ENCODE measurements around the gene SECISBP2. TPM values are rescaled to one million over a fixed set of nuclear protein-coding genes. Genes with fewer than 3 reads are reported as not detected.

SECISBP2 gene
- total RNA-seq, 1 experiment from 2014 or later: 15.7 TPM

- Histone ChIP-seq H3K27ac (ENCODE audit: low read length) (no peak overlapping the region), H3K79me2 (ENCODE audit: low read length) (no peaks in the 10 kb centered on the region), H3K4me2 (ENCODE audit: low read length) (no peak overlapping the region), H3K9me3 (ENCODE audit: low read length) (no peaks in the 10 kb centered on the region), H3F3A (ENCODE audit: low read length, unreplicated experiment) (no peaks in the 10 kb centered on the region), H3K9me2 (replicated peaks; ENCODE audit: low read length) (no peaks in the 10 kb centered on the region), H3K4me3 (ENCODE audit: low read length) (no peak overlapping the region), H3K27me3 (ENCODE audit: low read length) (no peaks in the 10 kb centered on the region), H3K36me3 (ENCODE audit: low read depth, low read length) (no peaks in the 10 kb centered on the region), H3K9ac (ENCODE audit: low read length) (no peak overlapping the region), H2AFZ (ENCODE audit: low read length) (no peak overlapping the region), H4K20me1 (ENCODE audit: low read length) (no peaks in the 10 kb centered on the region), H3K4me1 (ENCODE audit: insufficient read depth, low read length) (no peaks in the 10 kb centered on the region)
- POLR2A ChIA-PET (ENCODE audit: unreplicated experiment): no interaction called here
- BruUV-seq (replicated peaks): no TSS peak
- CTCF ChIA-PET: no interaction called here
- no peak for TF ChIP-seq EZH2 (IDR thresholded peaks at IDR 0.05; ENCODE audit: low read length, unreplicated experiment)
- TF ChIP-seq EZH2phosphoT487 (IDR thresholded peaks at IDR 0.05; ENCODE audit: borderline replicate concordance, low read length): no peak
- TF ChIP-seq, protein P1, sequence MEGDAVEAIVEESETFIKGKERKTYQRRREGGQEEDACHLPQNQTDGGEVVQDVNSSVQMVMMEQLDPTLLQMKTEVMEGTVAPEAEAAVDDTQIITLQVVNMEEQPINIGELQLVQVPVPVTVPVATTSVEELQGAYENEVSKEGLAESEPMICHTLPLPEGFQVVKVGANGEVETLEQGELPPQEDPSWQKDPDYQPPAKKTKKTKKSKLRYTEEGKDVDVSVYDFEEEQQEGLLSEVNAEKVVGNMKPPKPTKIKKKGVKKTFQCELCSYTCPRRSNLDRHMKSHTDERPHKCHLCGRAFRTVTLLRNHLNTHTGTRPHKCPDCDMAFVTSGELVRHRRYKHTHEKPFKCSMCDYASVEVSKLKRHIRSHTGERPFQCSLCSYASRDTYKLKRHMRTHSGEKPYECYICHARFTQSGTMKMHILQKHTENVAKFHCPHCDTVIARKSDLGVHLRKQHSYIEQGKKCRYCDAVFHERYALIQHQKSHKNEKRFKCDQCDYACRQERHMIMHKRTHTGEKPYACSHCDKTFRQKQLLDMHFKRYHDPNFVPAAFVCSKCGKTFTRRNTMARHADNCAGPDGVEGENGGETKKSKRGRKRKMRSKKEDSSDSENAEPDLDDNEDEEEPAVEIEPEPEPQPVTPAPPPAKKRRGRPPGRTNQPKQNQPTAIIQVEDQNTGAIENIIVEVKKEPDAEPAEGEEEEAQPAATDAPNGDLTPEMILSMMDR (conservative IDR thresholded peaks at IDR 0.05; ENCODE audit: low read depth, low read length): no peak
- ATAC-seq (no peak), DNase-seq (no peak)
- intact Hi-C loops (cut with micrococcal nuclease): no loop called here
These were observed 88.8 kb downstream of the SECISBP2 start for GRCh38 chr9:89407070-89407469.

GRCh38 chr9:89408628-89409101, 90.4 kb downstream of the SECISBP2 start:
- intact Hi-C loops (cut with micrococcal nuclease): no loop called here
- no peaks in the 10 kb centered on the region for H4K20me1 ChIP-seq (ENCODE audit: low read length)
- POLR2A ChIA-PET (ENCODE audit: unreplicated experiment): no interaction called here
- no peaks in the 10 kb centered on the region for H3K79me2 ChIP-seq (ENCODE audit: low read length)
- H3K9me3 ChIP-seq (ENCODE audit: low read length): no peaks in the 10 kb centered on the region
- TF ChIP-seq, protein P1 (conservative IDR thresholded peaks at IDR 0.05; ENCODE audit: low read depth, low read length): no peak
- TF ChIP-seq EZH2phosphoT487 (IDR thresholded peaks at IDR 0.05; ENCODE audit: borderline replicate concordance, low read length) (no peak), EZH2 (IDR thresholded peaks at IDR 0.05; ENCODE audit: low read length, unreplicated experiment) (no peak)
- H3K9ac ChIP-seq (ENCODE audit: low read length): no peak overlapping the region
- no peak overlapping the region for H2AFZ ChIP-seq (ENCODE audit: low read length)
- H3K36me3 ChIP-seq (ENCODE audit: low read depth, low read length): no peaks in the 10 kb centered on the region
- BruUV-seq (replicated peaks): no TSS peak
- no peaks in the 10 kb centered on the region for H3F3A ChIP-seq (ENCODE audit: low read length, unreplicated experiment)
- H3K4me3 ChIP-seq (ENCODE audit: low read length): no peak overlapping the region
- DNase-seq: peak; percentile 7
- no peak overlapping the region for H3K27ac ChIP-seq (ENCODE audit: low read length)
- no peaks in the 10 kb centered on the region for H3K4me1 ChIP-seq (ENCODE audit: insufficient read depth, low read length)
- no peak overlapping the region for H3K4me2 ChIP-seq (ENCODE audit: low read length)
- ATAC-seq: peak; percentile 89
- H3K27me3 ChIP-seq (ENCODE audit: low read length): no peaks in the 10 kb centered on the region
- H3K9me2 ChIP-seq (replicated peaks; ENCODE audit: low read length): no peaks in the 10 kb centered on the region
- CTCF ChIA-PET: no interaction called here

Small RNAs within 50 kb of the gene (microRNA-seq; reads per million reads assigned to microRNA genes)
- gene MIR3153 (ENCODE audit: unreplicated experiment): not detected

Other genes starting within 250 kb of the SECISBP2 start
- gene SHC3, start 139.7 kb upstream of the SECISBP2 start, total RNA-seq (2014; rRNA removed): 0.63 and 0.66 TPM in 2 replicates
- 146 and 147 TPM in 2 replicates for gene CKS2, start 7.3 kb upstream of the SECISBP2 start, total RNA-seq (2014; rRNA removed)
- gene SEMA4D, start 179.6 kb downstream of the SECISBP2 start, total RNA-seq (2014; rRNA removed): 5.0 and 8.0 TPM in 2 replicates

Data from PC-3 (cell line).